ENCODE measurements around the gene IL12B.
"Not testable (repeated sequence)": the region's sequence is repeated elsewhere in the genome, so short reads cannot be mapped to it uniquely, and the experiment has no call there.

The IL12B gene

GRCh38 chr5:159290741-159291140 is 39.5 kb downstream of the IL12B start:
- no peak for FAIRE-seq

DNA sequence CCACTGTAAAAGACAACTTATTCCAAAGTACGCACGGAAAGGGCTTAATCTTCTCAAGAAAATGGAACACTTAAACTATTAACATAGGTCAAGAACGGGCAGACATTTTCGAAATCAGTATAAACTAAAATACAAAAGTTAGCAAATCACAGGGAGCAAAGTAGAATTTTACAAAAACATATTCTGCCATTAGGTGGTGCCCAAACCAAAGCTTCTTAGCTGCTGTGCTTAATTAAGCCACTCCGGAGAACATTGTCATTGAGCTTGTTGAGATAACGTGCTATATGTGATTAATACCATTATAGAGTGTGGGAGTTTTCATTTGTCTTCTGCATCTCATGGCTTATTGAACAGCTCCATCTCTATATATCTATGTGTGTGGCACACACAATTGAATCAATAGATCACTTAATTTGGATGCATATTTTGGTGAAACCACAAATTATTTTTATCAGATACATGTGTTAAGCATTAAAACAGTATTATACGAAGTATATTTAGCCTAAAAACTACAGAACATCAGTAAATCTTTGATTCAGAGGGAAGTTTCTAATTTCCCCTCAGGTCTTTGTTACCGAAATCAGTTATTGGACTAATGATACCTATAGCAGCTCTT is 43.8 kb downstream of the IL12B start:
- FAIRE-seq, result no peak

GRCh38 chr5:159274676-159275075 is 55.6 kb downstream of the IL12B start:
- FAIRE-seq, result no peak

DNA sequence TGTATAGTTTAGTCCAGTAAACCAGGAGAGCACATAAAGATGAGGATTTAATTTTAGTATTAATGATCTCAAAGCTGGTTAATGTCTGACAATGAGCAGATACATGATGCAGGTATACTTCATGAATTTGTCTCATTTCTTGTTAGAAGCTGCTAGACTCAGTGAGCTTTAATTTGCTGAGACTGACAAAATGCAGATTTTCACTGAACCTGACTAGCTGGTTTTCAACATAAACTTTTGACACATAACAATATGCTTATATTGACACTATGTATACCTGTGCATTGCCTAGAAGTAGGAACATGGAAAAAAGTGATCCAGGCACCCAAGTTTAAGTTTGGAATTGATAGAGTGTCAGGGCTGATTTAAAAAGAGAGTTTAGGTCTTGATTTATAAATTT is 56.4 kb downstream of the IL12B start:
- no peak for FAIRE-seq

- FAIRE-seq, result no peak
Measured at GRCh38 chr5:159269723-159270122, 60.6 kb downstream of the IL12B start.

- FAIRE-seq, result not testable (repeated sequence)
Measured at GRCh38 chr5:159266764-159267163, 63.5 kb downstream of the IL12B start.

All from TTC549 (cell line).